ENCODE results near the gene GIMAP8. TPM values are rescaled to one million over a fixed set of nuclear protein-coding genes. Genes with fewer than 3 reads are reported as not detected.

Gene GIMAP8
- polyA plus RNA-seq, 1 of the 3 experiments (the other 2 are of a cell fraction), result not detected

GRCh38 chr7:150404805-150405583, 45.4 kb upstream of the GIMAP8 start (continued):
- TF ChIP-seq FOSL2 (IDR thresholded peaks at IDR 0.05; ENCODE audit: borderline replicate concordance, low read depth) (no peak), POLR2AphosphoS5 (IDR thresholded peaks at IDR 0.05; ENCODE audit: low read depth, low read length) (peak; percentile 70), GABPA (IDR thresholded peaks at IDR 0.05; ENCODE audit: low read depth) (no peak; the same call in 1 of the 2 replicates), MEF2A (IDR thresholded peaks at IDR 0.05; ENCODE audit: borderline replicate concordance, low read depth) (peak; percentile 32; the same call in 1 of the 2 replicates), TEAD4 (IDR thresholded peaks at IDR 0.05; ENCODE audit: borderline replicate concordance, insufficient read depth) (peak; percentile 52; the same call in 1 of the 2 replicates), CTCF (IDR thresholded peaks at IDR 0.05) (peak; percentile 42), MXI1 (IDR thresholded peaks at IDR 0.05; ENCODE audit: low read depth, low read length) (peak; percentile 96), ELF1 (IDR thresholded peaks at IDR 0.05) (no peak; the same call in 1 of the 2 replicates), CHD2 (IDR thresholded peaks at IDR 0.05; ENCODE audit: low read length, partially characterized antibody) (peak; percentile 78), PBX3 (IDR thresholded peaks at IDR 0.05) (no peak), FOXM1 (IDR thresholded peaks at IDR 0.05; ENCODE audit: low read depth) (no peak), IRF3 (IDR thresholded peaks at IDR 0.05; ENCODE audit: low read depth, low read length) (0 out of 2 replicates have a peak, but pooled peaks have one; percentile 22), NRF1 (IDR thresholded peaks at IDR 0.05; ENCODE audit: low read depth, low read length) (peak; percentile 64), SMC3 (IDR thresholded peaks at IDR 0.05; ENCODE audit: low read depth, low read length) (peak; percentile 12)
- TF ChIP-seq, protein P1, sequence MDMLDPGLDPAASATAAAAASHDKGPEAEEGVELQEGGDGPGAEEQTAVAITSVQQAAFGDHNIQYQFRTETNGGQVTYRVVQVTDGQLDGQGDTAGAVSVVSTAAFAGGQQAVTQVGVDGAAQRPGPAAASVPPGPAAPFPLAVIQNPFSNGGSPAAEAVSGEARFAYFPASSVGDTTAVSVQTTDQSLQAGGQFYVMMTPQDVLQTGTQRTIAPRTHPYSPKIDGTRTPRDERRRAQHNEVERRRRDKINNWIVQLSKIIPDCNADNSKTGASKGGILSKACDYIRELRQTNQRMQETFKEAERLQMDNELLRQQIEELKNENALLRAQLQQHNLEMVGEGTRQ (IDR thresholded peaks at IDR 0.05; ENCODE audit: borderline replicate concordance, low read depth, low read length), result no peak
- TF ChIP-seq, protein P2, sequence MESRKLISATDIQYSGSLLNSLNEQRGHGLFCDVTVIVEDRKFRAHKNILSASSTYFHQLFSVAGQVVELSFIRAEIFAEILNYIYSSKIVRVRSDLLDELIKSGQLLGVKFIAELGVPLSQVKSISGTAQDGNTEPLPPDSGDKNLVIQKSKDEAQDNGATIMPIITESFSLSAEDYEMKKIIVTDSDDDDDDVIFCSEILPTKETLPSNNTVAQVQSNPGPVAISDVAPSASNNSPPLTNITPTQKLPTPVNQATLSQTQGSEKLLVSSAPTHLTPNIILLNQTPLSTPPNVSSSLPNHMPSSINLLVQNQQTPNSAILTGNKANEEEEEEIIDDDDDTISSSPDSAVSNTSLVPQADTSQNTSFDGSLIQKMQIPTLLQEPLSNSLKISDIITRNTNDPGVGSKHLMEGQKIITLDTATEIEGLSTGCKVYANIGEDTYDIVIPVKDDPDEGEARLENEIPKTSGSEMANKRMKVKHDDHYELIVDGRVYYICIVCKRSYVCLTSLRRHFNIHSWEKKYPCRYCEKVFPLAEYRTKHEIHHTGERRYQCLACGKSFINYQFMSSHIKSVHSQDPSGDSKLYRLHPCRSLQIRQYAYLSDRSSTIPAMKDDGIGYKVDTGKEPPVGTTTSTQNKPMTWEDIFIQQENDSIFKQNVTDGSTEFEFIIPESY (IDR thresholded peaks at IDR 0.05; ENCODE audit: borderline replicate concordance, low read depth), result peak; percentile 53; the same call in 1 of the 2 replicates
